Gastrocnemius medialis (tissue), 4 donors: ENCODE data around the gene PPP1CC.

Experiments
- POLR2A ChIP-seq, 2 donors: fragments of 450-650 bp; IDR thresholded peaks; one replicate each; pipeline ENCODE4 v1.6.1; 2017; ENCODE audit warnings: antibody characterized with exemption in 2 of 2, mild to moderate bottlenecking in 2 of 2, moderate library complexity in 2 of 2
- TF ChIP-seq, protein P1 (sequence below), 5 experiments: fragments of 450-650 bp in 3 of 5; fragments of 200-600 bp in 2 of 5; sonication (generic) in 2 of 5; IDR thresholded peaks in 4 of 5; conservative IDR thresholded peaks in 1 of 5; 1 replicate in 4 of 5; 2 replicates in 1 of 5; pipeline ENCODE4 v1.5.1; 2016 to 2019; ENCODE audit warnings: antibody characterized with exemption in 5 of 5, mild to moderate bottlenecking in 3 of 5, moderate library complexity in 3 of 5

DNA sequence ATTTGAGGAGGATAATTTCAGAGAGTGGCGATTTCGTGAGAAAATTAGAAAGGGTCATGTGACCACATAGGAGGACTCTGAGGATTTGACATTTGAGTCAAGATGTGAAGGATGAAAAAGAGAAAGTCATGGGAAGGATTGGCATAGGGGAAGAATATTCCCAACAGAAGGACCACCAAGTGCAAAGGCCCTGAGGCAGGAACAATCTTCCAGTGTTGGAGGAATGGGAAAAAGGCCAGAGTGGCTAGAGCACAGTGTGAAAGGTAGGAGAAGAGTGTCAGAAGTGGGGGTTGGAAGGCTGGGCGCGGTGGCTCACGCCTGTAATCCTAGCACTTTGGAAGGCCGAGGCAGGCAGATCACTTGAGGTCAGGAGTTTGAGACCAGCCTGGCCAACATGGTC is 3.9 kb upstream of the PPP1CC start:
- TF ChIP-seq, protein P1, sequence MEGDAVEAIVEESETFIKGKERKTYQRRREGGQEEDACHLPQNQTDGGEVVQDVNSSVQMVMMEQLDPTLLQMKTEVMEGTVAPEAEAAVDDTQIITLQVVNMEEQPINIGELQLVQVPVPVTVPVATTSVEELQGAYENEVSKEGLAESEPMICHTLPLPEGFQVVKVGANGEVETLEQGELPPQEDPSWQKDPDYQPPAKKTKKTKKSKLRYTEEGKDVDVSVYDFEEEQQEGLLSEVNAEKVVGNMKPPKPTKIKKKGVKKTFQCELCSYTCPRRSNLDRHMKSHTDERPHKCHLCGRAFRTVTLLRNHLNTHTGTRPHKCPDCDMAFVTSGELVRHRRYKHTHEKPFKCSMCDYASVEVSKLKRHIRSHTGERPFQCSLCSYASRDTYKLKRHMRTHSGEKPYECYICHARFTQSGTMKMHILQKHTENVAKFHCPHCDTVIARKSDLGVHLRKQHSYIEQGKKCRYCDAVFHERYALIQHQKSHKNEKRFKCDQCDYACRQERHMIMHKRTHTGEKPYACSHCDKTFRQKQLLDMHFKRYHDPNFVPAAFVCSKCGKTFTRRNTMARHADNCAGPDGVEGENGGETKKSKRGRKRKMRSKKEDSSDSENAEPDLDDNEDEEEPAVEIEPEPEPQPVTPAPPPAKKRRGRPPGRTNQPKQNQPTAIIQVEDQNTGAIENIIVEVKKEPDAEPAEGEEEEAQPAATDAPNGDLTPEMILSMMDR (IDR thresholded peaks at IDR 0.05 in 4 of 5, conservative IDR thresholded peaks at IDR 0.05 in 1 of 5): no peak
- TF ChIP-seq POLR2A (IDR thresholded peaks at IDR 0.05): no peak
